ENCODE results near the gene ENPP3.

Gene ENPP3

GRCh38 chr6:131636880-131637792, at the start of gene ENPP3:
Gene ENPP3, plus strand, starts transcription at chr6:131637302. Its CDS starts 83 bp downstream, at chr6:131637385.
- TF ChIP-seq Cebpa-rat (IDR thresholded peaks at IDR 0.05): no peak
- H3K4me1 ChIP-seq: peaks cover 17% of the 10 kb centered on the region
- H3K9ac ChIP-seq: no peak within 1 kb of the TSS
- no peak within 1 kb of the TSS for H3K4me3 ChIP-seq
- H3K4me2 ChIP-seq: peak within 1 kb of the TSS; percentile 83
- H4K20me1 ChIP-seq: no peaks in the 10 kb centered on the region
- H3K27ac ChIP-seq: no peak within 1 kb of the TSS
- no peaks in the 10 kb centered on the region for H3K9me3 ChIP-seq
- H3K27me3 ChIP-seq: no peaks in the 10 kb centered on the region
- no peaks in the 10 kb centered on the region for H3K36me3 ChIP-seq

- no peaks in the 10 kb centered on the region for H3K9me3 ChIP-seq
- H3K9ac ChIP-seq: no peak overlapping the region
- no peak overlapping the region for H3K4me3 ChIP-seq
- H4K20me1 ChIP-seq: no peaks in the 10 kb centered on the region
- H3K36me3 ChIP-seq: peaks cover 91% of the 10 kb centered on the region
- no peak overlapping the region for H3K4me2 ChIP-seq
- no peak for TF ChIP-seq Cebpa-rat (IDR thresholded peaks at IDR 0.05)
- H3K27me3 ChIP-seq: no peaks in the 10 kb centered on the region
- no peaks in the 10 kb centered on the region for H3K4me1 ChIP-seq
- no peak overlapping the region for H3K27ac ChIP-seq
Observed at GRCh38 chr6:131587909-131588308, 49.2 kb upstream of the ENPP3 start.

GRCh38 chr6:131588643-131589042, 48.5 kb upstream of the ENPP3 start:
- Histone ChIP-seq H3K9ac (no peak overlapping the region), H3K27me3 (no peaks in the 10 kb centered on the region), H3K4me1 (no peaks in the 10 kb centered on the region), H3K4me3 (no peak overlapping the region), H3K4me2 (no peak overlapping the region), H3K27ac (no peak overlapping the region), H3K9me3 (no peaks in the 10 kb centered on the region), H3K36me3 (peaks cover 87% of the 10 kb centered on the region), H4K20me1 (no peaks in the 10 kb centered on the region)
- no peak for TF ChIP-seq Cebpa-rat (IDR thresholded peaks at IDR 0.05)

- Histone ChIP-seq H3K9me3 (no peaks in the 10 kb centered on the region), H3K4me2 (no peak overlapping the region), H4K20me1 (no peaks in the 10 kb centered on the region), H3K4me3 (no peak overlapping the region), H3K4me1 (no peaks in the 10 kb centered on the region), H3K36me3 (peaks cover 94% of the 10 kb centered on the region), H3K27ac (no peak overlapping the region), H3K9ac (no peak overlapping the region), H3K27me3 (no peaks in the 10 kb centered on the region)
- no peak for TF ChIP-seq Cebpa-rat (IDR thresholded peaks at IDR 0.05)
Observed at GRCh38 chr6:131592935-131593334, 44.2 kb upstream of the ENPP3 start.

GRCh38 chr6:131594074-131594473, 43.0 kb upstream of the ENPP3 start:
- Histone ChIP-seq H3K36me3 (peaks cover 94% of the 10 kb centered on the region), H4K20me1 (no peaks in the 10 kb centered on the region)
- TF ChIP-seq Cebpa-rat (IDR thresholded peaks at IDR 0.05): no peak

GRCh38 chr6:131597446-131597845, 39.7 kb upstream of the ENPP3 start:
- H4K20me1 ChIP-seq: no peaks in the 10 kb centered on the region
- H3K4me3 ChIP-seq: no peak overlapping the region
- no peak overlapping the region for H3K4me2 ChIP-seq
- TF ChIP-seq Cebpa-rat (IDR thresholded peaks at IDR 0.05): no peak
- H3K9me3 ChIP-seq: no peaks in the 10 kb centered on the region
- H3K9ac ChIP-seq: no peak overlapping the region
- H3K36me3 ChIP-seq: peaks cover 87% of the 10 kb centered on the region
- no peaks in the 10 kb centered on the region for H3K4me1 ChIP-seq
- H3K27ac ChIP-seq: no peak overlapping the region
- no peaks in the 10 kb centered on the region for H3K27me3 ChIP-seq

More at GRCh38 chr6:131594074-131594473, 43.0 kb upstream of the ENPP3 start:
- Histone ChIP-seq H3K4me3 (no peak overlapping the region), H3K27me3 (no peaks in the 10 kb centered on the region), H3K9me3 (no peaks in the 10 kb centered on the region), H3K9ac (no peak overlapping the region), H3K4me2 (no peak overlapping the region), H3K4me1 (no peaks in the 10 kb centered on the region), H3K27ac (no peak overlapping the region)

GRCh38 chr6:131600716-131601115, 36.4 kb upstream of the ENPP3 start:
- Histone ChIP-seq H3K9ac (no peak overlapping the region), H4K20me1 (no peaks in the 10 kb centered on the region), H3K27ac (no peak overlapping the region), H3K4me1 (no peaks in the 10 kb centered on the region), H3K4me2 (no peak overlapping the region), H3K36me3 (peaks cover 87% of the 10 kb centered on the region), H3K27me3 (no peaks in the 10 kb centered on the region), H3K9me3 (no peaks in the 10 kb centered on the region), H3K4me3 (no peak overlapping the region)
- no peak for TF ChIP-seq Cebpa-rat (IDR thresholded peaks at IDR 0.05)

GRCh38 chr6:131602781-131603312, 34.3 kb upstream of the ENPP3 start:
- TF ChIP-seq Cebpa-rat (IDR thresholded peaks at IDR 0.05): no peak
- no peak overlapping the region for H3K4me2 ChIP-seq
- no peaks in the 10 kb centered on the region for H3K4me1 ChIP-seq
- H3K4me3 ChIP-seq: no peak overlapping the region
- H3K9ac ChIP-seq: no peak overlapping the region
- H4K20me1 ChIP-seq: no peaks in the 10 kb centered on the region
- no peak overlapping the region for H3K27ac ChIP-seq
- H3K9me3 ChIP-seq: no peaks in the 10 kb centered on the region
- peaks cover 83% of the 10 kb centered on the region for H3K36me3 ChIP-seq
- no peaks in the 10 kb centered on the region for H3K27me3 ChIP-seq

- no peaks in the 10 kb centered on the region for H3K27me3 ChIP-seq
- peaks cover 9% of the 10 kb centered on the region; the same call in 1 of the 2 replicates for H4K20me1 ChIP-seq
- peaks cover 76% of the 10 kb centered on the region for H3K36me3 ChIP-seq
- no peak for TF ChIP-seq Cebpa-rat (IDR thresholded peaks at IDR 0.05)
- no peak overlapping the region for H3K27ac ChIP-seq
- peaks cover 5% of the 10 kb centered on the region; the same call in 1 of the 2 replicates for H3K4me1 ChIP-seq
- no peak overlapping the region for H3K9ac ChIP-seq
- H3K4me3 ChIP-seq: no peak overlapping the region
- no peak overlapping the region for H3K4me2 ChIP-seq
- H3K9me3 ChIP-seq: no peaks in the 10 kb centered on the region
Observed at GRCh38 chr6:131613296-131613925, 23.7 kb upstream of the ENPP3 start.

- no peak for TF ChIP-seq Cebpa-rat (IDR thresholded peaks at IDR 0.05)
- Histone ChIP-seq H3K36me3 (peaks cover 77% of the 10 kb centered on the region), H3K4me2 (no peak overlapping the region), H3K4me3 (no peak overlapping the region), H3K9me3 (no peaks in the 10 kb centered on the region), H3K27ac (no peak overlapping the region), H4K20me1 (peaks cover 9% of the 10 kb centered on the region; the same call in 1 of the 2 replicates), H3K27me3 (no peaks in the 10 kb centered on the region), H3K9ac (no peak overlapping the region), H3K4me1 (peaks cover 5% of the 10 kb centered on the region; the same call in 1 of the 2 replicates)
Observed at GRCh38 chr6:131615275-131615674, 21.8 kb upstream of the ENPP3 start.
